Measurements from ENCODE around the gene INPP5K. TPM values are rescaled to one million over a fixed set of nuclear protein-coding genes. Genes with fewer than 3 reads are reported as not detected.

The INPP5K gene
- total and polyA plus RNA-seq, 2 of the 4 experiments (the other 2 are of a cell fraction), result 14.9 to 17.4 TPM

- Histone ChIP-seq H3K14ac (replicated peaks; ENCODE audit: low read depth, low read length) (no peak overlapping the region), H2AK9ac (replicated peaks; ENCODE audit: low read depth, low read length, poor library complexity) (no peak overlapping the region), H3K23ac (ENCODE audit: low read depth, low read length) (no peak overlapping the region), H4K8ac (ENCODE audit: low read depth in 2 of 2, low read length in 2 of 2) (no peak overlapping the region), H3K27me3 (ENCODE audit: control insufficient read depth, insufficient read depth, low read length) (no peaks in the 10 kb centered on the region), H2AK5ac (ENCODE audit: low read depth, low read length) (no peak overlapping the region), H3K18ac (ENCODE audit: low read depth, low read length) (no peak overlapping the region), H3K4ac (ENCODE audit: low read depth, low read length) (no peak overlapping the region), H3K4me2 (ENCODE audit: low read depth, low read length) (no peak overlapping the region), H3K79me1 (ENCODE audit: low read depth in 1 of 2, low read length in 2 of 2) (no peaks in the 10 kb centered on the region; a peak in 3 of 4 replicates), H2BK120ac (ENCODE audit: low read depth, low read length) (no peak overlapping the region), H2AFZ (replicated peaks; ENCODE audit: low read length, poor library complexity) (no peak overlapping the region), H3K9ac (ENCODE audit: low read depth, low read length) (no peak overlapping the region), H2BK20ac (ENCODE audit: low read depth, low read length) (no peak overlapping the region), H4K20me1 (ENCODE audit: insufficient read depth, low read length) (no peaks in the 10 kb centered on the region; the same call in none of the 2 replicates), H3K4me1 (ENCODE audit: control insufficient read depth, insufficient read depth, low read length) (peaks cover 2% of the 10 kb centered on the region; the same call in 1 of the 2 replicates), H2BK15ac (ENCODE audit: low read depth, low read length) (no peak overlapping the region), H2BK5ac (ENCODE audit: low read depth, low read length, poor library complexity, severe bottlenecking) (no peak overlapping the region), H3K9me3 (ENCODE audit: control insufficient read depth, insufficient read depth, low read length) (no peaks in the 10 kb centered on the region), H3K9me1 (ENCODE audit: insufficient read depth, low read length) (no peaks in the 10 kb centered on the region; the same call in 1 of the 2 replicates), H3K56ac (ENCODE audit: extremely low read depth, insufficient read depth, low read length) (no peak overlapping the region), H4K91ac (ENCODE audit: insufficient read depth, low read depth, low read length) (no peak overlapping the region), H3K4me3 (ENCODE audit: insufficient read depth, low read depth, low read length) (no peak overlapping the region), H3K27ac (ENCODE audit: insufficient read depth, low read length) (no peak overlapping the region), H4K5ac (ENCODE audit: low read depth, low read length) (no peak overlapping the region), H3K36me3 (ENCODE audit: control insufficient read depth, insufficient read depth, low read length) (peaks cover 52% of the 10 kb centered on the region)
- TF ChIP-seq BHLHE40 (IDR thresholded peaks at IDR 0.05; ENCODE audit: low read depth, low read length) (no peak), CTCF (conservative IDR thresholded peaks at IDR 0.05; ENCODE audit: low read depth, low read length) (no peak), RAD21 (IDR thresholded peaks at IDR 0.05; ENCODE audit: low read length) (no peak), MXI1 (IDR thresholded peaks at IDR 0.05; ENCODE audit: borderline replicate concordance, low read depth, low read length) (no peak), ELK1 (IDR thresholded peaks at IDR 0.05; ENCODE audit: borderline replicate concordance, low read depth, low read length) (no peak), RCOR1 (IDR thresholded peaks at IDR 0.05; ENCODE audit: insufficient replicate concordance, low read length) (no peak)
- ChIA-PET CTCF (no interaction called here), POLR2A (ENCODE audit: unreplicated experiment) (no interaction called here)
- in situ Hi-C loops (cut with MboI; ENCODE audit: low sequenced_read_pairs), result no loop called here
- ATAC-seq (ENCODE audit: low read depth), result no peak
- dilution Hi-C loops (cut with HindIII; ENCODE audit: low sequenced_read_pairs, unreplicated experiment), result no loop called here
- intact Hi-C loops (cut with micrococcal nuclease), result no loop called here
- WGBS, 2 experiments (ENCODE audit: extremely low coverage in 2 of 2, insufficient read length in 1 of 2), result 71% methylated on average over 12 of the region's 24 CpGs; no CpG with 5 or more reads in 1 of the 2 experiments
- no peak for DNase-seq
- BruUV-seq (replicated peaks), result no TSS peak
Measured at GRCh38 chr17:1533661-1534325, 17.4 kb upstream of the INPP5K start.

All from IMR-90 (cell line).